Measurements from ENCODE around the gene NGEF. TPM values are rescaled to one million over a fixed set of nuclear protein-coding genes. Genes with fewer than 3 reads are reported as not detected.

Gene NGEF
- total RNA-seq, 4 donors from 2014 or later, result 0.29 to 18.4 (median 5.2) TPM

DNA sequence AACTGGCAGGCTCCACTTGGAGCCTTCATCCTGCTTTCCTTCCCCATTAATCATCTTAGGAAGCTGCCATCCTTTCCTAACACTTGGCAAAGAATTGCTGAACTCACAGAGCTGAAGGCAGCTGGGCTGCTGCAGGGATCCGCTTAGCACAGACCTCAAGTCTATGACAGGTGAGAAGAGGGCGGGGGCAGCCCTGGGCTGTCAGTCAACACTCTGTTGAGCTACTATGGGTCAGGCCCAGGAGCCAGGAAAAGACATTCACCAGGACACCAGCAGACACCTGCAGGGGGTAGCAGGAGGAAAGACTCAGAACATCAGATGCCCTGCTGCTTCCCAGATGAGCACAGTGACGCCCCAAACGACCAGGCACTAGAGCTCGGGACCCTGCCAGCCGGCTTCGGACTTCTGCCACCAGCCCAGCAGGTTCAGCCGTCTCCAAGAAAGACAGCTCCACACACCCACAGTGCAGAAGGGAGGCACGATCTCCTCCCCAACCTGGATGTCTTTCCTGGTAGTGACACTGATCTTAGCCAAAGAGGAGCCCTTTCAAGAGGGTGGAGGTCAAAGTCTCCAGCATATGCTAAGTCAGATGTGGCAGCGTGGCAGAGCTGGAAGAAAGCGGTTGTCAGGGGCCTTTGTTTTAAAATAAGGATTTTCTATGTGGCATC lies 87.8 kb downstream of the NGEF start:
- H3K27me3 ChIP-seq, result no peaks in the 10 kb centered on the region
- H3K4me3 ChIP-seq, result no peak overlapping the region
- no peaks in the 10 kb centered on the region for H3K4me1 ChIP-seq
- no peaks in the 10 kb centered on the region for H3K36me3 ChIP-seq
- TF ChIP-seq, protein P1, sequence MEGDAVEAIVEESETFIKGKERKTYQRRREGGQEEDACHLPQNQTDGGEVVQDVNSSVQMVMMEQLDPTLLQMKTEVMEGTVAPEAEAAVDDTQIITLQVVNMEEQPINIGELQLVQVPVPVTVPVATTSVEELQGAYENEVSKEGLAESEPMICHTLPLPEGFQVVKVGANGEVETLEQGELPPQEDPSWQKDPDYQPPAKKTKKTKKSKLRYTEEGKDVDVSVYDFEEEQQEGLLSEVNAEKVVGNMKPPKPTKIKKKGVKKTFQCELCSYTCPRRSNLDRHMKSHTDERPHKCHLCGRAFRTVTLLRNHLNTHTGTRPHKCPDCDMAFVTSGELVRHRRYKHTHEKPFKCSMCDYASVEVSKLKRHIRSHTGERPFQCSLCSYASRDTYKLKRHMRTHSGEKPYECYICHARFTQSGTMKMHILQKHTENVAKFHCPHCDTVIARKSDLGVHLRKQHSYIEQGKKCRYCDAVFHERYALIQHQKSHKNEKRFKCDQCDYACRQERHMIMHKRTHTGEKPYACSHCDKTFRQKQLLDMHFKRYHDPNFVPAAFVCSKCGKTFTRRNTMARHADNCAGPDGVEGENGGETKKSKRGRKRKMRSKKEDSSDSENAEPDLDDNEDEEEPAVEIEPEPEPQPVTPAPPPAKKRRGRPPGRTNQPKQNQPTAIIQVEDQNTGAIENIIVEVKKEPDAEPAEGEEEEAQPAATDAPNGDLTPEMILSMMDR (IDR thresholded peaks at IDR 0.05), result no peak
- TF ChIP-seq POLR2A (IDR thresholded peaks at IDR 0.05), result no peak
- intact Hi-C loops (cut with DNase I; ENCODE audit: low total_unique reads), result no loop called here
- no peaks in the 10 kb centered on the region for H3K9me3 ChIP-seq
- DNase-seq, result no peak
- H3K27ac ChIP-seq, result no peak overlapping the region

DNA sequence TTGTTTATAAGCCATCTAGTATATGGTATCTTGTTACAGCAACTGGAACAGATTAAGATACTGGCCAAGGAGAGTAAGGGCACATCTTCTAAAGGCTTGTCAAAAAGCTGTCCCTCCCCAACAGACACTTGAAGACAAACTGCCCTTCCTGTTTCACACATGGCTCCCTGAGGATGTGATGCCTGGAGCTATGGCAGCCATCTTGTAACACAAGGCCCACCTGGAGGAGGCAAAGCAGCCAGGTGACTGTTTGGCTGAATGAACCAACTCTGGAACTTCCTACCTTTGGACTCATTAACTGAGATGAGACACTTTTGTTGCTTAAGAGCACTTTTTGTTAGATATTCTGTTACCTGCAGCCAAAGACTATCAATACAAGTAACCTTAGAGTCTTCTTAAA lies 88.6 kb downstream of the NGEF start:
- no peak overlapping the region for H3K4me3 ChIP-seq
- H3K4me1 ChIP-seq, result no peaks in the 10 kb centered on the region
- TF ChIP-seq POLR2A (IDR thresholded peaks at IDR 0.05), result no peak
- TF ChIP-seq, protein P1 (IDR thresholded peaks at IDR 0.05), result no peak
- H3K27ac ChIP-seq, result no peak overlapping the region
- H3K9me3 ChIP-seq, result no peaks in the 10 kb centered on the region
- no peaks in the 10 kb centered on the region for H3K27me3 ChIP-seq
- intact Hi-C loops (cut with DNase I; ENCODE audit: low total_unique reads), result no loop called here
- no peak for DNase-seq
- H3K36me3 ChIP-seq, result no peaks in the 10 kb centered on the region

DNA sequence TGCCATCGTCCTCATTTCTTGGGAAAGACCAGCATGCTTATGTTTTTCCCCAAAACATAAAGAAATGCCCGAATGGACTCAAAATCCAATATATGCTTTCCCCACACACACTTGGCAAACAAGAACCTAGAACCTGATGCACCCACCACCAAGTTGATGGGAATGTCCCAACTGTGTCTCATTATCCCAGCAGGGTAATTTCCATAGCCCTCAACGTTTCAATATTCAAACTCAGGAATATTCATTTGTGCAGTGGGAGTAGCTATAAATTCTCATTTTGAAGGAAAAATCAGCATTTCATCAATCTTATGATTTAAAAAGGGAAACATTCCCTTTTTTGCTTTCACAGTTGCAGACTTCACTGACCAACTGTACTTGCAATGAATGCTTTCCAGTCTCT lies 92.3 kb downstream of the NGEF start:
- Histone ChIP-seq H3K27me3 (no peaks in the 10 kb centered on the region), H3K4me1 (no peaks in the 10 kb centered on the region), H3K27ac (no peak overlapping the region), H3K36me3 (no peaks in the 10 kb centered on the region), H3K4me3 (no peak overlapping the region), H3K9me3 (no peaks in the 10 kb centered on the region)
- intact Hi-C loops (cut with DNase I; ENCODE audit: low total_unique reads), result no loop called here
- no peak for DNase-seq
- no peak for TF ChIP-seq POLR2A (IDR thresholded peaks at IDR 0.05)
- TF ChIP-seq, protein P1 (IDR thresholded peaks at IDR 0.05), result no peak

DNA sequence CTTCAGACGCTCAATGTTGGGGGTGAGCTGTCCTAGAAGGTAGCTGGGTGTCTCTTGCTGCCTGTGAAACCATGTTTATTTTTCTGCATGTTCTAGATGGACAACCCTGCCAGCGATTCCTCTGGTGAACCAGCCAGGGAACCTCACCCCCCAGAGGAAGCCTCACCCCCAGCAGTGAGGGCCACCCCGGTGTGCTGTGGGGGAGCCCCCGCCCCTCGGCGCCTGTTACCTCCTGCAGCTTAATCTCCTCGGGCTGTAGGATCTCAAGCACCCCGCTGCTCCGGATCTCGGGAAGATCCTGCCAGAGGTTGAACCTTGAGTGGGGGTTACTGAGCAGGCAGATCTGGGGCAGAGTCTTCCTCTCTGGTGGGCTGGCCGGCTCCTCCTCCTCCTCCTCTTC lies 93.0 kb downstream of the NGEF start:
- Histone ChIP-seq H3K4me1 (no peaks in the 10 kb centered on the region), H3K36me3 (no peaks in the 10 kb centered on the region), H3K4me3 (no peak overlapping the region), H3K27ac (no peak overlapping the region), H3K9me3 (no peaks in the 10 kb centered on the region), H3K27me3 (no peaks in the 10 kb centered on the region)
- intact Hi-C loops (cut with DNase I; ENCODE audit: low total_unique reads), result no loop called here
- TF ChIP-seq POLR2A (IDR thresholded peaks at IDR 0.05), result no peak
- TF ChIP-seq, protein P1 (IDR thresholded peaks at IDR 0.05), result no peak
- no peak for DNase-seq

DNA sequence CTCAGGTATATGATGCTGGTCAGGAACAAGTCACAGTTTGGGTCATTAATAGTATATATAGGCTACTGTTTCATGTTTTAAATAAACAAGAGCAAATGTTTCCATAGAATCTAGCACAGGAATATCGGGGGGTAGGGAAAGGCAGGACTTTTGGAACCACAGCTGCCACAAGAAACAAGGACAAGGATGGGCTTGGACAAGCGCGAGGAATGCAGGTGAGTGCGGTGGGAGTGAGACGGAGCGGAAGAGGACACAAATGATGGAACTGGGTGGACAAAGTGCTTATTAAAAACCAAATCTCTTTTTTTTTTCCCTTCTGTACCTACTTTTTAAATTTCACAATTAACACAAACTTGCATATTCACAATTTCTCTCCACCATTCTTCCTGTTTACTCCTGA lies 93.9 kb downstream of the NGEF start:
- Histone ChIP-seq H3K36me3 (no peaks in the 10 kb centered on the region), H3K4me3 (no peak overlapping the region), H3K9me3 (no peaks in the 10 kb centered on the region), H3K4me1 (no peaks in the 10 kb centered on the region), H3K27ac (no peak overlapping the region), H3K27me3 (no peaks in the 10 kb centered on the region)
- no peak for TF ChIP-seq POLR2A (IDR thresholded peaks at IDR 0.05)
- intact Hi-C loops (cut with DNase I; ENCODE audit: low total_unique reads), result no loop called here
- DNase-seq, result no peak

DNA sequence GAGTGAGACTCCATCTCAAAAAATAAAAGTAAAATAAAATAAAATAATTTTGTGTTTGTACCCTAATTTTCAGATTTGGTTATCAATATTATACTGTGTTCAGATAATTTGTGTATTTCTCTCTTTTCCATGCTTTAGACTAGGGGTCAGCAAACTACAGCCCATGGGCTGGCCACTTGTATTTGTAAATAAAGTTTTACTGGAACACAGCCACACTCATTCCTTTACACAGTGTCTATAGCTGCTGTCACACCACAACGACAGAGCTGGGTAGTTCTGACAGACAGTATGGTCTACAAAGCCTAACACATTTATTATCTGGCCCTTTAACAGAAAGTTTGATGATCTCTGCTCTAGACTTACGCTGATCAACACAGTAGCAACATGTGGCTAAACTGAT lies 99.2 kb downstream of the NGEF start:
- intact Hi-C loops (cut with DNase I; ENCODE audit: low total_unique reads), result no loop called here
- no peaks in the 10 kb centered on the region for H3K4me1 ChIP-seq
- no peak for TF ChIP-seq POLR2A (IDR thresholded peaks at IDR 0.05)
- TF ChIP-seq, protein P1 (IDR thresholded peaks at IDR 0.05), result no peak
- H3K27ac ChIP-seq, result no peak overlapping the region
- no peaks in the 10 kb centered on the region for H3K27me3 ChIP-seq
- no peaks in the 10 kb centered on the region for H3K36me3 ChIP-seq
- H3K4me3 ChIP-seq, result no peak overlapping the region
- no peak for DNase-seq
- no peaks in the 10 kb centered on the region for H3K9me3 ChIP-seq

Measured in uterus (tissue), 4 donors.